NCI-H524 (cell line): Measurements from ENCODE around the gene CDYL.

Experiments used
- DNase-seq, 2 experiments: peaks; one replicate each; lab custom pipeline; 2025; lab: John Stamatoyannopoulos, UW

Gene CDYL

GRCh38 chr6:4964675-4965561 is 188.7 kb downstream of the CDYL start:
- no peak for DNase-seq

GRCh38 chr6:4965562-4966389 is 189.6 kb downstream of the CDYL start:
- DNase-seq: no peak

GRCh38 chr6:4967301-4968030 is 191.3 kb downstream of the CDYL start:
- DNase-seq: no peak

- no peak for DNase-seq
Measured at GRCh38 chr6:4969609-4970285, 193.5 kb downstream of the CDYL start.

- no peak for DNase-seq
Measured at GRCh38 chr6:4970739-4971395, 194.7 kb downstream of the CDYL start.

GRCh38 chr6:4971851-4972250 is 195.6 kb downstream of the CDYL start:
- no peak for DNase-seq

GRCh38 chr6:4972438-4972837 is 196.2 kb downstream of the CDYL start:
- no peak for DNase-seq

- no peak for DNase-seq
Measured at GRCh38 chr6:4973415-4973814, 197.2 kb downstream of the CDYL start.

GRCh38 chr6:4973982-4974745 is 198.0 kb downstream of the CDYL start:
- peak in 1 of 2 experiments; percentile 54 for DNase-seq

GRCh38 chr6:4974962-4975361 is 198.8 kb downstream of the CDYL start:
- DNase-seq: no peak

- no peak for DNase-seq
Measured at GRCh38 chr6:4975506-4975905, 199.3 kb downstream of the CDYL start.

GRCh38 chr6:4977468-4977867 is 201.3 kb downstream of the CDYL start:
- no peak for DNase-seq

- no peak for DNase-seq
Measured at GRCh38 chr6:4979426-4979825, 203.2 kb downstream of the CDYL start.

- no peak for DNase-seq
Measured at GRCh38 chr6:4981761-4982160, 205.6 kb downstream of the CDYL start.

- no peak for DNase-seq
Measured at GRCh38 chr6:4983322-4983721, 207.1 kb downstream of the CDYL start.

- no peak for DNase-seq
Measured at GRCh38 chr6:4986999-4987398, 210.8 kb downstream of the CDYL start.

- DNase-seq: no peak
Measured at GRCh38 chr6:4987432-4987831, 211.2 kb downstream of the CDYL start.

GRCh38 chr6:4994741-4995140 is 218.5 kb downstream of the CDYL start:
- DNase-seq: no peak

GRCh38 chr6:4997862-4998261 is 221.7 kb downstream of the CDYL start:
- DNase-seq: no peak

GRCh38 chr6:4999586-4999985 is 223.4 kb downstream of the CDYL start:
- no peak for DNase-seq
